Skeletal muscle satellite cell (primary cell): ENCODE data around the gene TMEM19.

Source experiments
- H3K27me3 ChIP-seq: 2 replicates; pipeline ENCODE4 v1.7.0; 2013; ENCODE audit warnings: low read length; ENCODE audit not compliant: control insufficient read depth, insufficient read depth
- H3K36me3 ChIP-seq: 2 replicates; pipeline ENCODE4 v1.7.0; 2013; ENCODE audit warnings: mild to moderate bottlenecking, control low read depth, low read length; ENCODE audit not compliant: insufficient read depth
- H3K4me1 ChIP-seq: 2 replicates; pipeline ENCODE4 v1.7.0; 2013; ENCODE audit warnings: low read length; ENCODE audit not compliant: control insufficient read depth, insufficient read depth
- H3K4me2 ChIP-seq: 2 replicates; pipeline ENCODE4 v1.7.0; 2013; ENCODE audit warnings: mild to moderate bottlenecking, low read length
- H3K4me3 ChIP-seq: 2 replicates; pipeline ENCODE4 v1.7.0; 2013; ENCODE audit warnings: low read length
- H3K9ac ChIP-seq: 2 replicates; pipeline ENCODE4 v1.7.0; 2013; ENCODE audit warnings: mild to moderate bottlenecking, low read depth, low read length, moderate library complexity
- H3K9me3 ChIP-seq: replicated peaks from 2 replicates; pipeline ENCODE4 v1.7.0; 2013; ENCODE audit warnings: mild to moderate bottlenecking, control low read depth, low read length

Gene TMEM19

GRCh38 chr12:71725011-71725410 is 39.1 kb downstream of the TMEM19 start:
- no peak overlapping the region for H3K4me3 ChIP-seq
- H3K4me2 ChIP-seq = no peak overlapping the region
- no peaks in the 10 kb centered on the region for H3K36me3 ChIP-seq
- no peaks in the 10 kb centered on the region for H3K27me3 ChIP-seq
- H3K9ac ChIP-seq = no peak overlapping the region
- H3K4me1 ChIP-seq = no peaks in the 10 kb centered on the region
- no peaks in the 10 kb centered on the region for H3K9me3 ChIP-seq

GRCh38 chr12:71726548-71726947 is 40.7 kb downstream of the TMEM19 start:
- Histone ChIP-seq H3K9me3 (no peaks in the 10 kb centered on the region), H3K9ac (no peak overlapping the region), H3K4me1 (peaks cover 5% of the 10 kb centered on the region), H3K27me3 (no peaks in the 10 kb centered on the region), H3K4me3 (no peak overlapping the region), H3K36me3 (no peaks in the 10 kb centered on the region), H3K4me2 (no peak overlapping the region)

GRCh38 chr12:71727958-71728357 is 42.1 kb downstream of the TMEM19 start:
- Histone ChIP-seq H3K36me3 (no peaks in the 10 kb centered on the region), H3K4me3 (no peak overlapping the region), H3K9ac (no peak overlapping the region), H3K4me2 (no peak overlapping the region), H3K4me1 (peaks cover 7% of the 10 kb centered on the region), H3K9me3 (no peaks in the 10 kb centered on the region), H3K27me3 (no peaks in the 10 kb centered on the region)

- H3K27me3 ChIP-seq = no peaks in the 10 kb centered on the region
- peaks cover 7% of the 10 kb centered on the region for H3K4me1 ChIP-seq
Observed at GRCh38 chr12:71730936-71731335, 45.1 kb downstream of the TMEM19 start.

GRCh38 chr12:71731439-71732356 is 45.8 kb downstream of the TMEM19 start:
- Histone ChIP-seq H3K4me1 (peaks cover 7% of the 10 kb centered on the region), H3K4me3 (no peak overlapping the region), H3K9ac (no peak overlapping the region)

More at GRCh38 chr12:71730936-71731335, 45.1 kb downstream of the TMEM19 start:
- Histone ChIP-seq H3K9ac (no peak overlapping the region), H3K4me3 (no peak overlapping the region), H3K9me3 (no peaks in the 10 kb centered on the region), H3K4me2 (no peak overlapping the region), H3K36me3 (no peaks in the 10 kb centered on the region)

GRCh38 chr12:71732357-71732712 is 46.5 kb downstream of the TMEM19 start:
- Histone ChIP-seq H3K4me3 (no peak overlapping the region), H3K9ac (no peak overlapping the region), H3K4me1 (peaks cover 7% of the 10 kb centered on the region), H3K27me3 (no peaks in the 10 kb centered on the region), H3K9me3 (no peaks in the 10 kb centered on the region), H3K4me2 (no peak overlapping the region), H3K36me3 (no peaks in the 10 kb centered on the region)

More at GRCh38 chr12:71731439-71732356, 45.8 kb downstream of the TMEM19 start:
- Histone ChIP-seq H3K27me3 (no peaks in the 10 kb centered on the region), H3K9me3 (no peaks in the 10 kb centered on the region), H3K36me3 (no peaks in the 10 kb centered on the region), H3K4me2 (no peak overlapping the region)

- Histone ChIP-seq H3K27me3 (no peaks in the 10 kb centered on the region), H3K4me3 (no peak overlapping the region), H3K4me1 (no peaks in the 10 kb centered on the region), H3K9me3 (no peaks in the 10 kb centered on the region), H3K36me3 (no peaks in the 10 kb centered on the region), H3K4me2 (no peak overlapping the region), H3K9ac (no peak overlapping the region)
Observed at GRCh38 chr12:71737197-71737596, 51.3 kb downstream of the TMEM19 start.

- H3K9ac ChIP-seq = no peak overlapping the region
- no peak overlapping the region for H3K4me3 ChIP-seq
- H3K27me3 ChIP-seq = peaks cover 3% of the 10 kb centered on the region
- H3K9me3 ChIP-seq = no peaks in the 10 kb centered on the region
- H3K36me3 ChIP-seq = no peaks in the 10 kb centered on the region
- H3K4me1 ChIP-seq = no peaks in the 10 kb centered on the region
- H3K4me2 ChIP-seq = no peak overlapping the region
Observed at GRCh38 chr12:71742998-71743397, 57.1 kb downstream of the TMEM19 start.

- Histone ChIP-seq H3K4me3 (no peak overlapping the region), H3K4me1 (no peaks in the 10 kb centered on the region), H3K36me3 (no peaks in the 10 kb centered on the region), H3K9me3 (no peaks in the 10 kb centered on the region), H3K4me2 (no peak overlapping the region), H3K9ac (no peak overlapping the region), H3K27me3 (peaks cover 20% of the 10 kb centered on the region)
Observed at GRCh38 chr12:71744522-71745300, 58.8 kb downstream of the TMEM19 start.

- Histone ChIP-seq H3K9ac (no peak overlapping the region), H3K9me3 (no peaks in the 10 kb centered on the region), H3K36me3 (no peaks in the 10 kb centered on the region), H3K4me1 (no peaks in the 10 kb centered on the region), H3K4me3 (no peak overlapping the region), H3K4me2 (no peak overlapping the region), H3K27me3 (peaks cover 30% of the 10 kb centered on the region)
Observed at GRCh38 chr12:71746974-71747611, 61.2 kb downstream of the TMEM19 start.

GRCh38 chr12:71748081-71748850 is 62.4 kb downstream of the TMEM19 start:
- no peak overlapping the region for H3K4me3 ChIP-seq
- no peak overlapping the region for H3K4me2 ChIP-seq
- no peaks in the 10 kb centered on the region for H3K36me3 ChIP-seq
- peaks cover 33% of the 10 kb centered on the region for H3K27me3 ChIP-seq
- no peaks in the 10 kb centered on the region for H3K4me1 ChIP-seq
- no peak overlapping the region for H3K9ac ChIP-seq
- no peaks in the 10 kb centered on the region for H3K9me3 ChIP-seq
